Activated gamma-delta T cell treated with anti-CD3 and anti-CD28 coated beads, Interleukin-2, amount 50 U/mL, for 16 hours (primary cell): Measurements from ENCODE around the gene ANO7.

Experiments
- DNase-seq: peaks from one replicate; pipeline ENCODE4 v3.0.0-alpha.2; 2020; ENCODE audit warnings: low read depth

ANO7 gene

GRCh38 chr2:241211276-241211675 lies 22.8 kb downstream of the ANO7 start:
- no peak for DNase-seq

- no peak for DNase-seq
Observed at GRCh38 chr2:241213041-241213440, 24.6 kb downstream of the ANO7 start.

GRCh38 chr2:241213567-241213966 lies 25.1 kb downstream of the ANO7 start:
- DNase-seq, result no peak

GRCh38 chr2:241214209-241214608 lies 25.7 kb downstream of the ANO7 start:
- DNase-seq, result no peak

GRCh38 chr2:241214766-241215165 lies 26.3 kb downstream of the ANO7 start:
- no peak for DNase-seq

GRCh38 chr2:241215421-241215820 lies 26.9 kb downstream of the ANO7 start:
- DNase-seq, result no peak

GRCh38 chr2:241216211-241216761 lies 27.8 kb downstream of the ANO7 start:
- no peak for DNase-seq

- DNase-seq, result peak; percentile 14
Observed at GRCh38 chr2:241217320-241218031, 29.0 kb downstream of the ANO7 start.

GRCh38 chr2:241218131-241219029 lies 29.9 kb downstream of the ANO7 start:
- DNase-seq, result no peak

- no peak for DNase-seq
Observed at GRCh38 chr2:241219030-241219382, 30.5 kb downstream of the ANO7 start.

- no peak for DNase-seq
Observed at GRCh38 chr2:241219856-241220356, 31.4 kb downstream of the ANO7 start.

- DNase-seq, result no peak
Observed at GRCh38 chr2:241223211-241224017, 34.9 kb downstream of the ANO7 start.

GRCh38 chr2:241224018-241224850 lies 35.8 kb downstream of the ANO7 start:
- DNase-seq, result no peak

- DNase-seq, result no peak
Observed at GRCh38 chr2:241224851-241225438, 36.5 kb downstream of the ANO7 start.

- no peak for DNase-seq
Observed at GRCh38 chr2:241225545-241225944, 37.1 kb downstream of the ANO7 start.

GRCh38 chr2:241225983-241226382 lies 37.5 kb downstream of the ANO7 start:
- no peak for DNase-seq

- no peak for DNase-seq
Observed at GRCh38 chr2:241226723-241227572, 38.5 kb downstream of the ANO7 start.

GRCh38 chr2:241227594-241227993 lies 39.1 kb downstream of the ANO7 start:
- DNase-seq, result no peak

- no peak for DNase-seq
Observed at GRCh38 chr2:241228081-241228859, 39.8 kb downstream of the ANO7 start.
